Uterus (tissue), 4 donors: ENCODE results near the gene DDHD1. TPM values are rescaled to one million over a fixed set of nuclear protein-coding genes. Genes with fewer than 3 reads are reported as not detected.

Source experiments
- DNase-seq, 2 donors: peaks; one replicate each; pipeline ENCODE4 v3.0.0-alpha.2; 2019 to 2020
- H3K27ac ChIP-seq, 2 donors: fragments of 200-600 bp; sonication (generic); 1 replicate in 1 of 2; 2 replicates in 1 of 2; pipeline ENCODE4 v1.5.1; 2016 to 2018
- H3K27me3 ChIP-seq, 2 donors: fragments of 200-600 bp; sonication (generic); one replicate each; pipeline ENCODE4 v1.5.1; 2018 to 2019; ENCODE audit warnings: control low read depth in 1 of 2
- H3K36me3 ChIP-seq, 2 donors: fragments of 200-600 bp; sonication (generic); one replicate each; pipeline ENCODE4 v1.5.1; 2019; ENCODE audit warnings: control low read depth in 1 of 2
- H3K4me1 ChIP-seq, 2 donors: fragments of 200-600 bp; sonication (generic); one replicate each; pipeline ENCODE4 v1.5.1; 2018 to 2019; ENCODE audit warnings: control low read depth in 1 of 2
- H3K4me3 ChIP-seq, 2 donors: fragments of 200-600 bp; sonication (generic); 1 replicate in 1 of 2; 2 replicates in 1 of 2; pipeline ENCODE4 v1.5.1; 2018 to 2019; ENCODE audit warnings: mild to moderate bottlenecking in 1 of 2
- H3K9me3 ChIP-seq, 2 donors: fragments of 200-600 bp; sonication (generic); one replicate each; pipeline ENCODE4 v1.5.1; 2019; ENCODE audit warnings: control low read depth in 1 of 2
- CTCF ChIP-seq, 4 experiments: fragments of 200-600 bp in 2 of 4; fragments of 450-650 bp in 2 of 4; sonication (generic) in 2 of 4; IDR thresholded peaks; one replicate each; pipeline ENCODE4 v1.5.1; 2016 to 2019; ENCODE audit warnings: antibody characterized with exemption in 4 of 4, mild to moderate bottlenecking in 2 of 4, moderate library complexity in 1 of 4
- POLR2A ChIP-seq, 2 donors: fragments of 450-650 bp; IDR thresholded peaks; one replicate each; pipeline ENCODE4 v1.6.1; 2016; ENCODE audit warnings: antibody characterized with exemption in 2 of 2, mild to moderate bottlenecking in 1 of 2, moderate library complexity in 1 of 2
- intact Hi-C: fragments of 100-400 bp; cut with DNase I; formaldehyde crosslinking; loops from one replicate; pipeline ENCODE4 v1.15.1; 2023; ENCODE audit warnings: low total_unique reads
- total RNA-seq, 4 donors: library from RNA; depleted of rRNA in 3 of 4; stranded (reverse); fragments of >200 nt in 3 of 4; gene quantifications; one replicate each; pipeline versions ENCODE4 v1.1.0 to v1.2.4, GENCODE V29; 2014 to 2023
- donor health status: DM: yes; HTN: yes; CAD: no.

Gene DDHD1
- total RNA-seq, 4 donors from 2014 or later = 25.1 to 38.5 (median 30.7) TPM

- DNase-seq = no peak
- Histone ChIP-seq H3K4me1 (no peaks in the 10 kb centered on the region), H3K4me3 (no peak overlapping the region), H3K36me3 (no peaks in the 10 kb centered on the region), H3K27ac (no peak overlapping the region), H3K27me3 (no peaks in the 10 kb centered on the region), H3K9me3 (no peaks in the 10 kb centered on the region)
- intact Hi-C loops = no loop called here
- no peak for TF ChIP-seq CTCF (IDR thresholded peaks at IDR 0.05)
- TF ChIP-seq POLR2A (IDR thresholded peaks at IDR 0.05) = no peak
Measured at GRCh38 chr14:53038629-53039028, 114.5 kb downstream of the DDHD1 start.

GRCh38 chr14:53037016-53037415 is 116.1 kb downstream of the DDHD1 start:
- TF ChIP-seq CTCF (IDR thresholded peaks at IDR 0.05) (no peak), POLR2A (IDR thresholded peaks at IDR 0.05) (no peak)
- Histone ChIP-seq H3K9me3 (no peaks in the 10 kb centered on the region), H3K4me3 (no peak overlapping the region), H3K27ac (no peak overlapping the region), H3K36me3 (no peaks in the 10 kb centered on the region), H3K4me1 (no peaks in the 10 kb centered on the region), H3K27me3 (no peaks in the 10 kb centered on the region)
- no peak for DNase-seq
- intact Hi-C loops = no loop called here

- no peak for DNase-seq
- Histone ChIP-seq H3K27me3 (no peaks in the 10 kb centered on the region), H3K9me3 (no peaks in the 10 kb centered on the region), H3K4me1 (no peaks in the 10 kb centered on the region), H3K4me3 (no peak overlapping the region), H3K27ac (no peak overlapping the region), H3K36me3 (no peaks in the 10 kb centered on the region)
- intact Hi-C loops = no loop called here
- no peak for TF ChIP-seq POLR2A (IDR thresholded peaks at IDR 0.05)
- TF ChIP-seq CTCF (IDR thresholded peaks at IDR 0.05) = no peak
Measured at GRCh38 chr14:53035336-53036210, 117.5 kb downstream of the DDHD1 start.

GRCh38 chr14:53034688-53035230 is 118.4 kb downstream of the DDHD1 start:
- Histone ChIP-seq H3K4me3 (no peak overlapping the region), H3K27ac (no peak overlapping the region), H3K27me3 (no peaks in the 10 kb centered on the region), H3K36me3 (no peaks in the 10 kb centered on the region), H3K9me3 (no peaks in the 10 kb centered on the region), H3K4me1 (no peaks in the 10 kb centered on the region)
- DNase-seq = no peak
- TF ChIP-seq CTCF (IDR thresholded peaks at IDR 0.05) (no peak), POLR2A (IDR thresholded peaks at IDR 0.05) (no peak)
- intact Hi-C loops = no loop called here

- intact Hi-C loops = no loop called here
- TF ChIP-seq POLR2A (IDR thresholded peaks at IDR 0.05) = no peak
- no peak for TF ChIP-seq CTCF (IDR thresholded peaks at IDR 0.05)
- H3K9me3 ChIP-seq = no peaks in the 10 kb centered on the region
- H3K4me1 ChIP-seq = no peaks in the 10 kb centered on the region
- H3K27me3 ChIP-seq = no peaks in the 10 kb centered on the region
- no peak overlapping the region for H3K27ac ChIP-seq
- no peaks in the 10 kb centered on the region for H3K36me3 ChIP-seq
- no peak for DNase-seq
- no peak overlapping the region for H3K4me3 ChIP-seq
Measured at GRCh38 chr14:53034036-53034435, 119.1 kb downstream of the DDHD1 start.
